Right lobe of liver (tissue), 6 donors: ENCODE measurements around the gene EIF4A3. TPM values are rescaled to one million over a fixed set of nuclear protein-coding genes. Genes with fewer than 3 reads are reported as not detected.
A peak's percentile ranks its signal among the peaks of the same experiment; 100 is the strongest.

Experiments
- ATAC-seq, 4 donors: fragments of 200-7000 bp; cut with Tn5 transposase; one replicate each; pipeline ENCODE4 v1.9.1; 2020; ENCODE audit warnings: mild to moderate bottlenecking in 4 of 4, moderate library complexity in 4 of 4
- DNase-seq, 3 donors: peaks; one replicate each; pipeline ENCODE4 v3.0.0-alpha.2; 2020
- H3K27ac ChIP-seq, 3 donors: fragments of 200-600 bp; one replicate each; pipeline ENCODE4 v1.8.0; 2022
- H3K27me3 ChIP-seq, 2 donors: fragments of 200-600 bp; one replicate each; pipeline ENCODE4 v1.8.0; 2022
- H3K36me3 ChIP-seq, 4 donors: fragments of 200-600 bp; sonication (generic) in 1 of 4; one replicate each; pipeline versions ENCODE4 v1.5.1 to v1.8.0; 2017 to 2022; ENCODE audit warnings: control low read depth in 1 of 4
- H3K4me1 ChIP-seq, 4 donors: fragments of 200-600 bp; sonication (generic) in 1 of 4; one replicate each; pipeline versions ENCODE4 v1.5.1 to v1.8.0; 2017 to 2022; ENCODE audit warnings: control low read depth in 1 of 4
- H3K4me3 ChIP-seq, 3 donors: fragments of 200-600 bp; one replicate each; pipeline ENCODE4 v1.8.0; 2022
- H3K9me3 ChIP-seq, 4 donors: fragments of 200-600 bp; sonication (generic) in 1 of 4; one replicate each; pipeline versions ENCODE4 v1.5.1 to v1.8.0; 2017 to 2022; ENCODE audit warnings: control low read depth in 1 of 4
- POLR2A ChIP-seq: fragments of 450-650 bp; IDR thresholded peaks from one replicate; pipeline ENCODE4 v1.6.1; 2017; ENCODE audit warnings: antibody characterized with exemption, mild to moderate bottlenecking
- WGBS: methylation state at CpG from one replicate; pipeline ENCODE4 v1.1.6; 2018; ENCODE audit warnings: low coverage, low lambda C conversion rate; ENCODE audit not compliant: insufficient coverage; ENCODE audit errors: missing lambda C conversion rate; 5-methylcytosine and 5-hydroxymethylcytosine counted together
- intact Hi-C, 2 donors: fragments of 100-400 bp; cut with DNase I; formaldehyde crosslinking; loops; one replicate each; pipeline versions ENCODE4 v1.11.2 to v1.14.1; 2022
- total RNA-seq, 6 experiments: library from RNA; depleted of rRNA in 2 of 6; stranded (reverse); fragments of >200 nt in 2 of 6; fragmentation: NEBNext Ultra II Directional in 3 of 6; extraction: Animal tissue kit (Norgen Biotek cat#: 25700) in 3 of 6; gene quantifications; one replicate each; pipeline versions ENCODE4 v1.1.0 to v1.2.4, GENCODE V29; 2016 to 2023
- TF ChIP-seq, protein P1 (sequence below), 4 donors: fragments of 200-600 bp in 3 of 4; fragments of 450-650 bp in 1 of 4; IDR thresholded peaks; one replicate each; pipeline versions ENCODE4 v1.5.1 to v1.8.0; 2016 to 2022; ENCODE audit warnings: antibody characterized with exemption in 4 of 4, mild to moderate bottlenecking in 2 of 4
- donor health status: DM: no; HTN: yes; CAD: no.
- donor health status: DM: no; HTN: no; CAD: no.
- donor health status: DM: no; HTN: no; CAD: no.
- donor health status: DM: no; HTN: yes; CAD: no.
- donor health status: DM: no; HTN: yes; CAD: no.

The EIF4A3 gene
- total RNA-seq, 6 experiments from 2014 or later, result 21.6 to 41.7 (median 32.2) TPM

DNA sequence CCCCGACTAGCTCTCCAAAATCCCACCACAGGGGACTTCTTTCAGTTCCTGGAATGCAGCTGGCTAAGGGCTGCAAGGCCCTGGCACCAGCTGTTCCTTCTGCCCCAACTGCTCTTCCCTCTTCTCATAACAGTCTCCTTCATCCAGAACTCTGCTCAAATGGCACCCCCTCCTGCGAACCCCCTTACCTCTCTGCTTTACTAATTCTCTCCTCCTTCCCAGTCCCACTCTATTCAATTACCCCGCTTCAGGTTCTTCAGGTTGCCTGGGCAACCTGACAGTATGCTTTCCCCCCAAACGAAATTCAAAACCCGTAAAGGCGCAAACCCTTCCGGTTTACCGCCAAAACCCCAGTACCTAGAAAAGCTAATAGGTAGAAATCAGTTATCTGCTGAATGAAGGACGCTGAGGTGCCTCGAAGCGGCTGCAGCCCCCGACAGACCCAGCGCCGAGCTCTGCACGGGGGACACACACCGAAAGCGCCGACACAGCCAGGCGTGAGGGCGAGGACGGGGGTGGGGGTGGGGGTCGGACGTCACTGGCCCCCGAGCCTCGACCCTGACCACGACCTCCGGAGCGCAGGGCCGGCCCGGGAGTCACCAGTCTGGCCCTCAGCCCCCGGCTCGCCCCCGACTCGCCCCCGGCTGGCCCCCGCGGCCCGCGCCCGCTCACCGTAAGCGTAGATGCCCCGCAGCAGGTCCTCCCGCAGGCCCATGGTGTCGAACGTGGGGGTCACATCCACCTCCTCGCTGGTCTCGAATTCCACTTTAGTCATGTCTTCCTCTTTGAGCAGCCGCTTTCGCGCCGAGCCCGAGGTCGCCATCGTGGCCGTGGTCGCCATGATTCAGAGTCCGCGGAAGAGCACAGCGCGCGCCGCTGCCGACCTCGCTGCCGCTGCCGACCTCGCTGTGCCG is 550 bp downstream of the EIF4A3 start:
- peak in 1 of 3 donors; percentile 45 for DNase-seq
- peaks cover 0 to 18% (median 7%) of the 10 kb centered on the region in 4 donors for H3K4me1 ChIP-seq
- H3K9me3 ChIP-seq, result no peaks in the 10 kb centered on the region
- peak overlapping the region; percentile 97 to 99 (median 98) for H3K4me3 ChIP-seq
- TF ChIP-seq, protein P1, sequence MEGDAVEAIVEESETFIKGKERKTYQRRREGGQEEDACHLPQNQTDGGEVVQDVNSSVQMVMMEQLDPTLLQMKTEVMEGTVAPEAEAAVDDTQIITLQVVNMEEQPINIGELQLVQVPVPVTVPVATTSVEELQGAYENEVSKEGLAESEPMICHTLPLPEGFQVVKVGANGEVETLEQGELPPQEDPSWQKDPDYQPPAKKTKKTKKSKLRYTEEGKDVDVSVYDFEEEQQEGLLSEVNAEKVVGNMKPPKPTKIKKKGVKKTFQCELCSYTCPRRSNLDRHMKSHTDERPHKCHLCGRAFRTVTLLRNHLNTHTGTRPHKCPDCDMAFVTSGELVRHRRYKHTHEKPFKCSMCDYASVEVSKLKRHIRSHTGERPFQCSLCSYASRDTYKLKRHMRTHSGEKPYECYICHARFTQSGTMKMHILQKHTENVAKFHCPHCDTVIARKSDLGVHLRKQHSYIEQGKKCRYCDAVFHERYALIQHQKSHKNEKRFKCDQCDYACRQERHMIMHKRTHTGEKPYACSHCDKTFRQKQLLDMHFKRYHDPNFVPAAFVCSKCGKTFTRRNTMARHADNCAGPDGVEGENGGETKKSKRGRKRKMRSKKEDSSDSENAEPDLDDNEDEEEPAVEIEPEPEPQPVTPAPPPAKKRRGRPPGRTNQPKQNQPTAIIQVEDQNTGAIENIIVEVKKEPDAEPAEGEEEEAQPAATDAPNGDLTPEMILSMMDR (IDR thresholded peaks at IDR 0.05), result no peak
- TF ChIP-seq POLR2A, result no peak
- intact Hi-C loops, result no loop called here
- peak; percentile 3 to 32 (median 6) for ATAC-seq
- 2% methylated on average over 26 of the region's 69 CpGs for WGBS
- peak overlapping the region; percentile 76 to 95 (median 90) for H3K27ac ChIP-seq
- H3K36me3 ChIP-seq, result peaks cover 0 to 25% (median 13%) of the 10 kb centered on the region in 4 donors
- H3K27me3 ChIP-seq, result no peaks in the 10 kb centered on the region

DNA sequence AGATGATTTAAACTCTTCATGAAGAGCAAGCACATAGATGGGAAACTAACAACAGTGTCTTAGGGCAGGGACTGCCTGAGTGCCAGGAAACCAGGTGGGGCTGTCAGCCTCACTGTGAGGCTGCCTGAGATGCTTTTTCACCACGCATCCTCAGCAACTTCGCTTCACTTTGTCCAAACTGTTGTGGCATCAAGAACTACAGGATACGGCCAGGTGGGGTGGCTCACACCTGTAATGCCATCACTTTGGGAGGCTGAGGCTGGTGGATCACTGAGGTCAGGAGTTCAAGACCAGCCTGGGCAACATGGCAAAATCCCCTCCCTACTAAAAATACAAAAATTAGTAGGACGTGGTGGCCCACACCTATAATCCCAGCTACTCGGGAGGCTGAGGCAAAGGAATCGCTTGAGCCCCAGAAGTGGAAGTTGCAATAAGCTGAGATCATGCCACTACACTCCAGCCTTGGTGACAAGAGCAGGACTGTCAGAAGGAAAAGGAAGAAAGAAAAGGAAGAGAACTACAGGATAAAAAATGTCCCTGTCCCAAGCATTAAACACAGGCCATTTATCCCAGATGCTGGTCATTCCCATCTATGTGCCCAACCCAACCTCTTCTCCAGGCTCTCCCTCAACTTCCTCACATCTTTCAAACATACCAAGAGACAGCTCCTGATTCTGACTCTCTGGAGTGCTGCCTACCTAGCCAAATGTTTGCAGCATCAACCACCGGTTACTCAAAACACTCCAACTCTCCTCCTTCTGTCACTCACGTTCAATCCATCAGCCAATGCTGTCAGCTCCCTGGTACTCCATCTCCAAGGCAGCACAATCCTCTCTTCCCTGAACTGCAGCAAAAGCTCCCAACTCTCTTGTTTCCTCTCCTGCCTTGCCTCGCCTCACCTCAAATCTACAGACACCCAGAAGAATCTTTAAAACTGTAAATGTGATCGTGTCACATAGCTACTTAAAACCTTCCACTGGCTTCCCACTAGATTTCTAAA is 1.6 kb downstream of the EIF4A3 start:
- no peaks in the 10 kb centered on the region for H3K9me3 ChIP-seq
- ATAC-seq (no peak), DNase-seq (no peak)
- H3K36me3 ChIP-seq, result peaks cover 0 to 35% (median 22%) of the 10 kb centered on the region in 4 donors
- intact Hi-C loops, result no loop called here
- H3K27me3 ChIP-seq, result no peaks in the 10 kb centered on the region
- TF ChIP-seq POLR2A, result no peak
- TF ChIP-seq, protein P1 (IDR thresholded peaks at IDR 0.05), result no peak
- 31% methylated on average over 6 of the region's 10 CpGs for WGBS
- peak overlapping the region; percentile 97 to 99 (median 98) for H3K4me3 ChIP-seq
- peaks cover 0 to 18% (median 7%) of the 10 kb centered on the region in 4 donors for H3K4me1 ChIP-seq
- H3K27ac ChIP-seq, result peak overlapping the region; percentile 76 to 95 (median 90)

DNA sequence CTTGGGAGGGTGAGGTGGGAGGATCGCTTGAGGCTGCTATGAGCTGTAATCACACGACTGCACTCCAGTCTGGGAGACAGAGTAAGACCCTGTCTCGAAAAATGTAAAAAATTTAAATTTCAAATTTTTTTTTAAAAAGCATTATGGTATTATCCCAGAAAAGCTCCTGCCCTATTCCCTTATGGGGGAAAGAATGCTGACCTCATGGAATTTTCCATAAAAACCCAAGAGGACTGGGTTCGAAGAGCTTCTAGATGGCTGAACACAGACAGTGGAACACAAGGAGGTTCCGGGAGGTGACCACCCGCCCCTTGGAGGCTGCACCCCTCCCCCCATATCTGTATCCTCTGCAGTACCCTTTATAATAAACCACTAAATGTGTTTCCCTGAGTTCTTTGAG is 4.0 kb downstream of the EIF4A3 start:
- Histone ChIP-seq H3K9me3 (no peaks in the 10 kb centered on the region), H3K36me3 (peaks cover 0 to 60% (median 42%) of the 10 kb centered on the region in 4 donors), H3K27me3 (no peaks in the 10 kb centered on the region), H3K4me1 (peaks cover 0 to 14% (median 7%) of the 10 kb centered on the region in 4 donors), H3K27ac (no peak overlapping the region), H3K4me3 (no peak overlapping the region)
- WGBS, result 85% methylated on average over 5 of the region's 6 CpGs
- DNase-seq (no peak), ATAC-seq (no peak)
- intact Hi-C loops, result no loop called here
- no peak for TF ChIP-seq POLR2A
- TF ChIP-seq, protein P1 (IDR thresholded peaks at IDR 0.05), result no peak

DNA sequence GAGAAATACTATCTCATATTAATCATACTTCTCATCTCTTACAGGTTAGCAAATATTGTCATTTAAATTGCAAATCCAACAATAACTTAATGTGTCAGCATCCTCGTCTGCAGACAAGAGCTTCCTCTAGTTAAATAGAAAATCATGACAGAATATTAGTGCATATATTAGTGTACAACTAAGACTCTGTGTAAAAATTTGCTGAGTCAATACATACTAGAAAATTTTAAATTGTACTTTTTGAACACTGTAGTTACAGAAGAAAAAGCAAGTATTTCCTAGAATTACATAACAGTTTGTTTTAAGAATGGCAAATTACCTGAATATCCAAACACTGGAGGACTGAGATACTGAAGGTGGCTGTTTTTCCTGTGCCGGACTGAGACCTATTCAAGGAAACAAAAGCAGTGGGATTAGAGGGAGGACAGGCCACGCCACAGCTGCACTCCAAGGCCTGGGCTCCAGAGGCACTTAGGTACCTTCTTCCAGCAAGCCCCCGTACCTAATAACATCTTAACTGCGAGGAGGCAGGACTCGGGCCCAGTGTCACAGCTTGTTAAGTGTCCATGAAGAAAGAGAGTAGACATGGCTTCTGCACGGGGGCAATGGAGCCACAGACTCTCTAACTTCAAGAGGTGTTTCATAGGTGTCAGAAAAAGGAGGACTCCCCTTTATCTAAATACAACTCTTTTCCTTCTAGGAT is 5.3 kb downstream of the EIF4A3 start:
- no peak overlapping the region for H3K27ac ChIP-seq
- intact Hi-C loops, result no loop called here
- H3K4me1 ChIP-seq, result peaks cover 0 to 14% (median 7%) of the 10 kb centered on the region in 4 donors
- no peaks in the 10 kb centered on the region for H3K9me3 ChIP-seq
- no peak overlapping the region for H3K4me3 ChIP-seq
- ATAC-seq (no peak), DNase-seq (no peak)
- H3K36me3 ChIP-seq, result peaks cover 6 to 73% (median 53%) of the 10 kb centered on the region in 4 donors
- WGBS, result 94% methylated on average over 6 of the region's 7 CpGs
- no peaks in the 10 kb centered on the region for H3K27me3 ChIP-seq
- TF ChIP-seq POLR2A, result no peak
- TF ChIP-seq, protein P1 (IDR thresholded peaks at IDR 0.05), result no peak
